Left ventricle myocardium inferior (tissue), 1 donor: Measurements from ENCODE around the gene EHBP1L1. TPM values are rescaled to one million over a fixed set of nuclear protein-coding genes. Genes with fewer than 3 reads are reported as not detected.

ENCODE experiments used
- DNase-seq: peaks from one replicate; pipeline ENCODE4 v3.0.0-alpha.2; 2020
- H3K27ac ChIP-seq: fragments of 200-600 bp; replicated peaks from 2 replicates; pipeline ENCODE4 v1.8.0; 2021
- H3K27me3 ChIP-seq: fragments of 200-600 bp; 2 replicates; pipeline ENCODE4 v1.8.0; 2021; ENCODE audit warnings: low read depth
- H3K36me3 ChIP-seq: fragments of 200-600 bp; 2 replicates; pipeline ENCODE4 v1.8.0; 2021
- H3K4me1 ChIP-seq: fragments of 200-600 bp; 2 replicates; pipeline ENCODE4 v1.8.0; 2021
- H3K4me3 ChIP-seq: fragments of 200-600 bp; 2 replicates; pipeline ENCODE4 v1.8.0; 2021; ENCODE audit warnings: mild to moderate bottlenecking, moderate library complexity
- H3K9me3 ChIP-seq: fragments of 200-600 bp; replicated peaks from 2 replicates; pipeline ENCODE4 v1.8.0; 2021
- intact Hi-C: fragments of 100-400 bp; cut with micrococcal nuclease; formaldehyde crosslinking; loops from one replicate; pipeline ENCODE4 v1.11.0; 2022
- total RNA-seq: library from RNA; stranded (reverse); fragmentation: NEBNext Ultra II Directional; extraction: Animal tissue kit (Norgen Biotek cat#: 25700); gene quantifications from one replicate; pipeline ENCODE4 v1.2.1, GENCODE V29; 2021
- TF ChIP-seq, protein P1 (sequence below): fragments of 200-600 bp; IDR thresholded peaks from 2 replicates; pipeline ENCODE4 v1.8.0; 2021; ENCODE audit warnings: antibody characterized with exemption, mild to moderate bottlenecking, borderline replicate concordance
- donor health status: DM: no; HTN: yes; CAD: no; lungs with severe emphysema.

Gene EHBP1L1
- total RNA-seq, 1 donor from 2014 or later = 69.5 TPM

DNA sequence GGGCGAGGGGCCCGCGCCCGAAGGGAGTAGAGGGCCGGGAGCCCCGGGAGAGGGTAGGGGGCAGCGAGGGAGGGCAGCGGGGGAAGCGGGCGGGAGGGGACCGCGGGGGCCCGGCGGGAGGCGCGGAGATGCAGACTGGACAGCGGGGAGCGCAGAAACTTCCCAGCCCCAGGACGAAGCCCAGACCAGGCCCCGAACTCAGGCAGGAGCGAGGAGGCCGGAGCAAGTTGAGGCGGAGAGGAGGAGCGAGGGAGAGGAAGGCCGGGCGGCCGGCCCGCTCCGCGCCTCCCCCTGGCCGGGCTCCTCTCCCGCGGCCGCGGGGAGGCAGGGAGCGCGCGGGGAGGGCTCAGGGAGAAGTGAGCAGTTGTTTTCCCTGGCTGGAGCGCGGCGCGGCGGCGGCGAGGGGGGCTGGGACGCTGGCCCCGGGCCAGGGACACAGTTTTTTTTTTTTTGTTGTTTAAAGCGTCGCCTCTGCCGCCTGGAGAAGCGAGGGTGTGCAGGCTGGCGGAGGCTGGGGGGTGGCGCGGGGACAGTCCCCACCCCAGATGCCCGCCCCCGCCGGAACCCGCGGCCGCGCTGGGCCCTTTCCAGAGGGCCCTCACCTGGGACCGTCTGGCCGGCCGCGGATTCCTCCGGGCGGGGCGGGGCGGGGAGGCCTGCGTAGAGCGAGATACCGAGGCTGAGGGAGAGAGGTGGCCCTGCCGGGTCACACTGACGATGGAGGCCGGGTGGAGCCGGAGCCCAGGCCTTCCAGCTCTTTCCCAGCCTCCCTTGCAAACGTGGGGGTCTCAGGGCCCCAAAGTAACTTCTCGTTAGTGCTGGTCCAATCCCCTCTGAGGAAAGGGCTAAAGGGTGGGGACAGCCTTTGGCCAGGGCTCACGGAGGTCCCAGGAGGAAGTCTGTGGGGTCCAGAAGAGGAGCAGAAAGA lies 17.6 kb upstream of the EHBP1L1 start, which contains the start of gene LTBP3:
LTBP3 (minus strand) TSS at position 358 of the 928 bp plus-strand sequence. CDS start 400 bp downstream, outside the sequence.
- intact Hi-C loops = no loop called here
- Histone ChIP-seq H3K4me1 (peaks cover 76% of the 10 kb centered on the region), H3K36me3 (peaks cover 7% of the 10 kb centered on the region), H3K27me3 (no peaks in the 10 kb centered on the region), H3K4me3 (peak within 1 kb of the TSS; percentile 79), H3K9me3 (no peaks in the 10 kb centered on the region), H3K27ac (peak within 1 kb of the TSS; percentile 99)
- TF ChIP-seq, protein P1, sequence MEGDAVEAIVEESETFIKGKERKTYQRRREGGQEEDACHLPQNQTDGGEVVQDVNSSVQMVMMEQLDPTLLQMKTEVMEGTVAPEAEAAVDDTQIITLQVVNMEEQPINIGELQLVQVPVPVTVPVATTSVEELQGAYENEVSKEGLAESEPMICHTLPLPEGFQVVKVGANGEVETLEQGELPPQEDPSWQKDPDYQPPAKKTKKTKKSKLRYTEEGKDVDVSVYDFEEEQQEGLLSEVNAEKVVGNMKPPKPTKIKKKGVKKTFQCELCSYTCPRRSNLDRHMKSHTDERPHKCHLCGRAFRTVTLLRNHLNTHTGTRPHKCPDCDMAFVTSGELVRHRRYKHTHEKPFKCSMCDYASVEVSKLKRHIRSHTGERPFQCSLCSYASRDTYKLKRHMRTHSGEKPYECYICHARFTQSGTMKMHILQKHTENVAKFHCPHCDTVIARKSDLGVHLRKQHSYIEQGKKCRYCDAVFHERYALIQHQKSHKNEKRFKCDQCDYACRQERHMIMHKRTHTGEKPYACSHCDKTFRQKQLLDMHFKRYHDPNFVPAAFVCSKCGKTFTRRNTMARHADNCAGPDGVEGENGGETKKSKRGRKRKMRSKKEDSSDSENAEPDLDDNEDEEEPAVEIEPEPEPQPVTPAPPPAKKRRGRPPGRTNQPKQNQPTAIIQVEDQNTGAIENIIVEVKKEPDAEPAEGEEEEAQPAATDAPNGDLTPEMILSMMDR = peak; percentile 16
- DNase-seq = peak; percentile 87

DNA sequence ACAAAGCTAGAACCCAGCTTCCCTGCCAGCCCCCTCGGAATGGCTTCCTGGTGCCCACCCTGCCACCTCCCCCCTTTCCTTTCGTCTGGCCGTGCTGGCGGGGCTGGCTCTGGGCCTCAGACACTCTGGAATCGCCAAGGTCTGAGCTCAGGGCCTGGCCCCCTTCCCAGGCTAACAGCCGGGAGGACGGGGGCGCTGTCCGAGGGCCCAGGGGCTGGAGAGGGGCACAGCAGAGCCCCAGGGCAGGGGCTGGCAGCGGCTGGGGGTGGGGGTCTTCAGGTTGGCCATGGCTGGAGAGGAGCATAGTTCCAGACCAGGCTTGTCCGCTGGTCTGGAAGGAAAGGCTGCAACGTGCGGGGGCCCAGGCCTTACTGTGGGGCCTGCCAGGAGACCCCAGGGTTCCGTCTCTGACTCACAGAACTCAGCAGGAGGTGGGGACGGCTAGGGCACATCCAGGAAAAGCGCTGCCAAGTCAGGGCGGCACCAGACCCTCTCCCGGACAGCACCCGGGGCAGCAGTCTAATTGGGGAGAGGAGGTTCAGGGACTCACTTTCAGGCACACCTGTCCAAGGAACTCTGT lies 16.8 kb upstream of the EHBP1L1 start:
- H3K27ac ChIP-seq = peak overlapping the region; percentile 99
- intact Hi-C loops = no loop called here
- peak; percentile 76 for DNase-seq
- H3K4me1 ChIP-seq = peaks cover 68% of the 10 kb centered on the region
- no peaks in the 10 kb centered on the region for H3K9me3 ChIP-seq
- peaks cover under 1% of the 10 kb centered on the region for H3K36me3 ChIP-seq
- H3K27me3 ChIP-seq = no peaks in the 10 kb centered on the region
- peak overlapping the region; percentile 79 for H3K4me3 ChIP-seq
- TF ChIP-seq, protein P1 = no peak

DNA sequence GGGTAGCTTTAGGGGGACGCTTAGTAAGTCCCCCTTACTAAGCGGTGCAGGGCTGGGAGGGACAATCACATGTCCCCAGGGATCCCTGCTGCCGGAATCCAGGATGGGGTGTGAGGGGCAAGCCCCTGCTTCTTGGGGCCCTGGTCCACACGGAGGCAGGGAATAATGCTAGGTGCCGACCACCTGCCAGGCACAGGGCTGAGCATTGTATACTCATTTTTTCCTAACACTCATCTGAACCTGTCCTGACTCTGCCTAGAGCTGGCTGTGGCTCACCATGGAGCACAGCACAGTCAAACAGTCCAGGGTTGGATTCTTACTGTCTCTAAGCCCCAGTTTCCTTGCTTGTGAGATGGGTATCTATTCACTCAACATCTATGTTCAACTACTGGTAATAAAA lies 16.3 kb upstream of the EHBP1L1 start:
- Histone ChIP-seq H3K36me3 (no peaks in the 10 kb centered on the region), H3K4me1 (peaks cover 63% of the 10 kb centered on the region), H3K4me3 (no peak overlapping the region), H3K27ac (peak overlapping the region; percentile 99), H3K27me3 (no peaks in the 10 kb centered on the region), H3K9me3 (no peaks in the 10 kb centered on the region)
- DNase-seq = no peak
- TF ChIP-seq, protein P1 = no peak
- intact Hi-C loops = no loop called here

DNA sequence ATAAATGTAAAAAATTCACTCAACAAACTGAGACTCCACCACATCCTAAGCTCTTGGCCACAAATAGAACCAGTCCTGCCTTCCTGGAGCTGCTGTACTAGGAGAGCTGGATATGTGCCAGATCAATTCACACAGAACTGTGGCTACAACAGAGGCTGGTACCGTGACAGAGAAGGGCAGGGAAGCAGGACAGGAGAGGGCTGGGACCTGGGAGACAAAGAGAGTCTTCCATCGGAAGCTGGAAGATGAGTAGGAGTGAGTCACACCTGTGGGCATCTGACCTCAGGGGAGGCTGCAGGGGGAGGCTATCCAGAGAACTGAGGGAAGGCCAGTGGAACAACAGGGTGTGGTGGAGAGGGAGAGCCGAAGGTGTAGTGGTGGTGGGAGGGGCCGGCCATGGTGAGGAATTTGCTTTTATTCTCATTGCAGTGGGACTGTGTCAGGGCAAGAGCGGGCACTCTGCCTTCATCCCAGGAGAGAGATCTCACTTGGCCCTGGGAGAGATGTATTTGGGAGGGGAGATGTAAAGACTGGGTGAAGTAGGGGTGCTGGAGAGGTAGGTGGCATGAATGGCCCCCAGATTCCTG lies 15.8 kb upstream of the EHBP1L1 start:
- H3K36me3 ChIP-seq = no peaks in the 10 kb centered on the region
- H3K4me3 ChIP-seq = no peak overlapping the region
- H3K27me3 ChIP-seq = no peaks in the 10 kb centered on the region
- H3K4me1 ChIP-seq = peaks cover 58% of the 10 kb centered on the region
- no peaks in the 10 kb centered on the region for H3K9me3 ChIP-seq
- TF ChIP-seq, protein P1 = no peak
- no peak for DNase-seq
- intact Hi-C loops = no loop called here
- H3K27ac ChIP-seq = peak overlapping the region; percentile 99

DNA sequence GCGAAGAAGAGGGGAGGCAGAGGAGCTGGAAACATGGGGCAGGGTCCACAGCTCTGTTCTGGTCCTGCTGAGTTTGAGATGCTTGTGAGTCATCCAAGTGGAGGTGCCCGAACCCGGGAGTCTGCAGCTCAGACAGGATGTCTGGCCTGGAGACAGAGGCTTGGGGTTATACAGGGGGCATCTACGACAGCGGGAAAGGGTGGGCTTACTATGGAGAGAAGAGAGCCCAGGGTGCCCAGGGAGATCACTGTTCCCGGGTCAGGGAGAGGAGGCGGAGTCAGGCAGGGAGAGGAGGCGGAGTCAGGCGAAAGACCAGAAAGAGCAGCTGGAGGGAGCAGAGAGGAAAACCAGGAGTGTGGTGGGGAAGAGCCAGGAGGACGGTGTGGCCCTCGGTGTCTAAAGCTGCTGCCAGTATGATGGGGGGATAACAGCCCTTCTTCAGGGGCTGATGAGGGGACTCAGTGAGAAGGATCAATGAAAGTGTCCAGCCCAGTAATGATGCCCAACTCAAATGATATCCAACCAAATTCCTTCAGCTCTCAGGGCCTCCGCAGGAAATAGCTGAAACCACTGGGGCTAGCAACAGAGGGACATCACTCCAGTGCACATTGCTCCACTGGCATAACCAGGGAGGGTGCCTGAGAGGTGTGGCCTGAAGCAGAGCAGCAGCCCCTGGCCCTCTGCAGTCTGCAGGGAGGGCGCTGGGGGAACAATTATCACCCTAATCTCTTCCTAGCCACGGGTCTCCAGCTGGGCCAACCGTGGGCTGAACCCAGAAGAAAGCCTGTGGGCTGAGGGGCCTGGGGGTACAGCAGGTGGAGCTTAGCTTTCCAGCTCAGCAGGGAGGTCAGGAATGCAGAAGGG lies 15.1 kb upstream of the EHBP1L1 start:
- Histone ChIP-seq H3K9me3 (no peaks in the 10 kb centered on the region), H3K36me3 (no peaks in the 10 kb centered on the region), H3K4me3 (no peak overlapping the region), H3K27ac (peak overlapping the region; percentile 99), H3K27me3 (no peaks in the 10 kb centered on the region), H3K4me1 (peaks cover 51% of the 10 kb centered on the region)
- TF ChIP-seq, protein P1 = no peak
- intact Hi-C loops = no loop called here
- peak; percentile 70 for DNase-seq
